RPMI7951 (cell line): ENCODE measurements around the gene RPS19BP1. TPM values are rescaled to one million over a fixed set of nuclear protein-coding genes. Genes with fewer than 3 reads are reported as not detected.

ENCODE experiments used
- DNase-seq: peaks from one replicate; pipeline ENCODE4 v3.0.0-alpha.2; 2012; ENCODE audit warnings: low read depth
- total RNA-seq: library from RNA; depleted of rRNA; stranded (reverse); fragments of >200 nt; shearing (Covaris generic); gene quantifications from 2 replicates; pipeline ENCODE4 v1.2.3, GENCODE V29; 2014

RPS19BP1 gene
- total RNA-seq, 1 experiment from 2014 or later: 74.9 TPM

- DNase-seq: peak; percentile 54
Observed at GRCh38 chr22:39559456-39560105, 27.0 kb upstream of the RPS19BP1 start.

GRCh38 chr22:39558950-39559349 lies 26.4 kb upstream of the RPS19BP1 start:
- no peak for DNase-seq

- no peak for DNase-seq
Observed at GRCh38 chr22:39558254-39558727, 25.7 kb upstream of the RPS19BP1 start.

GRCh38 chr22:39556970-39557841 lies 24.7 kb upstream of the RPS19BP1 start:
- DNase-seq: no peak

GRCh38 chr22:39554151-39554550 lies 21.6 kb upstream of the RPS19BP1 start:
- no peak for DNase-seq

GRCh38 chr22:39553429-39553828 lies 20.9 kb upstream of the RPS19BP1 start:
- no peak for DNase-seq

- no peak for DNase-seq
Observed at GRCh38 chr22:39547587-39547947, 15.0 kb upstream of the RPS19BP1 start.

GRCh38 chr22:39546889-39547586 lies 14.5 kb upstream of the RPS19BP1 start:
- peak; percentile 48 for DNase-seq

GRCh38 chr22:39545386-39546365 lies 13.1 kb upstream of the RPS19BP1 start:
- peak; percentile 42 for DNase-seq

GRCh38 chr22:39543095-39543494 lies 10.5 kb upstream of the RPS19BP1 start:
- peak; percentile 30 for DNase-seq

- DNase-seq: no peak
Observed at GRCh38 chr22:39537975-39538374, 5.4 kb upstream of the RPS19BP1 start.

- DNase-seq: no peak
Observed at GRCh38 chr22:39536711-39537110, 4.2 kb upstream of the RPS19BP1 start.

- no peak for DNase-seq
Observed at GRCh38 chr22:39535831-39536449, 3.4 kb upstream of the RPS19BP1 start.

GRCh38 chr22:39535357-39535725 lies 2.8 kb upstream of the RPS19BP1 start:
- no peak for DNase-seq

- peak; percentile 51 for DNase-seq
Observed at GRCh38 chr22:39534591-39535356, 2.2 kb upstream of the RPS19BP1 start.

GRCh38 chr22:39534092-39534506 lies 1.6 kb upstream of the RPS19BP1 start:
- DNase-seq: no peak

- peak; percentile 24 for DNase-seq
Observed at GRCh38 chr22:39530692-39531331, 1.7 kb downstream of the RPS19BP1 start.

GRCh38 chr22:39530116-39530515 lies 2.4 kb downstream of the RPS19BP1 start:
- DNase-seq: no peak

GRCh38 chr22:39529487-39529851 lies 3.1 kb downstream of the RPS19BP1 start:
- no peak for DNase-seq
